HS-27A (cell line): ENCODE data around the gene CDH4.

ENCODE experiments used
- DNase-seq: peaks from one replicate; pipeline ENCODE4 v3.0.0-alpha.2; 2012; ENCODE audit warnings: low read depth, missing footprints

CDH4 gene

DNA sequence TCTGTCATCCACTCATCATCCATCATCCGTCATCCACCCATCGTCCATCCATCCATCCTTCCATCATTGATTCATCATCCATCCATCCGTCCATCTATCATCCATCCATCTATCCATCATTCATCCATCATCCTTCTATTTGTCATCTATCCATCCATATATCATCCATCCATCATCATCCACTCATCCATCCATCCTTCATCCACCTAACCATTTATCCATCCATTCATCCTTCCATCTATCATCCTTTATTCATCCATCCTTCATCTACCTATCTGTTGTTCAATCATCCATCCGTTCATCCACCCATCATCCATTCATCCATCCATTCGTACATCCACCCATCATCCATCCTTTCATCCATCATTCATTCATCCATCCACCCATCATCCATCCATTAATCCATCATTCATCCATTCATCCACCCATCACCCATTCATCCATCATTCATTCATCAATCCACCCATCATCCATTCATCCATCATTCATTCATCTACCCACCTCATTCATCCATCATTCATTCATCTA, 266.4 kb downstream of the CDH4 start:
- no peak for DNase-seq

DNA sequence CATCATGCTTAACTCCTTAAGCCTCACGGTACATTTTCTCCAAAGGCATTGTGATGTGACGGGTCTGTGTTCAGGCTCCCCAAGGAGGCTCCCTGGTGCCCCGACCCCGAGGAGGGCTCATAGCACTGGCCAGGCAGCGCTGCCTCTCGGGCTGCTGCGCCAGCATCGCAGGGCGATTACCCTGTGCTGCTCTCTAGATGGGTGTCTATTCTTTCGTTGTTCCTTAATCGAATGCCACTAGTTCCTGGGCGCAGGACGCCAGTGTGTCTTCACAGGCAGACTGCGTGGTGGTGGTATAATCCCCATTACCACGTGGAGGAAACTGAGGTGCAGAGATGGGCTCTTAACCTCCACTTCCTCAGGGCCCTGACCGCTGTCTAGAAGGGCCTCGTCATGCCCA, 267.4 kb downstream of the CDH4 start:
- DNase-seq: no peak

GRCh38 chr20:61520076-61520892, 268.2 kb downstream of the CDH4 start:
- DNase-seq: no peak

- no peak for DNase-seq
Observed at GRCh38 chr20:61520893-61521460, 268.9 kb downstream of the CDH4 start.

DNA sequence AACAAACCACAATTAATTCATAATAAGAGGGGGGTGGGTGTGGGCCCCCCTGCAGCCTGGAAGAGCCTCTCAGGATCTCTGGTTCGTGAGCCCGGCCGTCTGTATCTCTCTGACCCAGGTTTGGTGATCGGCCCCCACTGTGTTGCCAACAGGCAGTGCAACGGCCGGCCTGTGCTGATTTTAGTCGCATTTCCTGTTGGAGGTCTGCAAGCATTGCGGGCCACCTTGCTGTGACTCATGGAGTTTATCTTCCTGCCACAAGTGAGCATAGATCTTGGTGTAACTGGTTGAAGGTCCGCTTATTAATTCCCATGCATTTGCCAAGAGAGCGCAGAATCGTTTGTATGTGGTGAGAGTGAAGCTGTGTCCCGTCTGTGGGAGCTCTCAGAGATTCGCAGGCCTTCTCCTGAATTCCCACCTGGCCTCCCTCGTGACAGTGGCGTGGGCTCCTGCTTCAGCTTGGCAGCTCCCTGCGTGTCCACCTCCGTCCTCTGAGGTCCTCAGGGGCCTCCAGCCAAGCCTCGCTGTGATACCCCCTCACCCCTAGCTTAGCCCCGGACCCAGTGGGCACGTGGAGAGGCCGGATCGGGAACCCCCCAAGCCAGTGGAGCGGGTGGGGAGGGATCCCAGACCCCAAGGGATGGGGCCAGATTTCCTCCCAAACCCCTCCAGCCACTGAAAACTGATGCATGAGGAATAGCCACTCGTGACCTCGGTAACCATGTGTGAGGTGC, 269.8 kb downstream of the CDH4 start:
- no peak for DNase-seq

DNA sequence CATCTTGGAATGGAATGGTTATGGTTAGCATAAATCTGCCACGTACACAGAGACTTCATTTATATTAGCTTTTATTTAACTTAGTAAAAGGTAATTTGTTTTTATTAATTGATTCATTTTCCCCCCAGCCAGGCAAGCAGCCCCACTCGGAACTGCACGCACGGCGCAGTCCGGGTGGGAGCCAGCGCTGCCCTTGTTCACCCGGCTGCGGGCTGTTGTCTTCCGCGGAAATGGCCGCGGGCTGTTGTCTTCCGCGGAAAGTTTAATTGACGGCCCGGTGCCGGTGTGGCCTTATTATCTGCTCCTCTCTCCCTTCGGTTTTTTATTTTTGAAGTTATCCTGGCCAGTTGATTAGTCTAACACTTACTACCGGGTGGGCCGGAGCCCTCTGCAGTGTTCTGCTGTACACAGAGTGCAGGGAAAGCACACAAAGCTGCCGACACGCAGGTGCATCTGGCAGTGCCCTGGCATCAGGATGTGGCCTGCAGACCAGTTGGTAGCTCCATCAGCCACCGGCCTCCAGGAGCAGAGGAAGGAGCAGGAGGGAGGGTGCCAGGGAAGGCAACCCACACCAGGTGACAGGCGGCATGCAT, 270.5 kb downstream of the CDH4 start:
- no peak for DNase-seq

DNA sequence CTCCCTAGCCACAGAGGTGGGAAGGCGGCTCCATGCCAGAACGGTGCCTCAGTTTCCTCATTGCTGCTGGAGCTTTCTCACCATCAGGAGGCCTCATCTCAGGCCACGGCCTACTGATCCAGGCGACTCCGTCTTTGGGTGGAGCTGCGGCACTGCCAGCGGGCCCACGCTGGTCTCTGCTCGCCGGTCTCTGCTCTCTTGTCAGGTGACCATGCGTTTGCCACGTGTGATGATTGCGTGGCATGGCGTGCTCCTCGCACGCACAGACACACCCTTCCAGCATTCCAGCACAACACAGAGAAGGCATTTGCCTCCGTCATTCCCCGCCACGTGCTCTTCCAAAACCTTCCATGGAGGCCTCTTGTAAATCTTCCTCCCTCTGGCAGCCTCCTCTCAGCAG, 271.1 kb downstream of the CDH4 start:
- DNase-seq: no peak

- DNase-seq: no peak
Observed at GRCh38 chr20:61524951-61525666, 273.0 kb downstream of the CDH4 start.

DNA sequence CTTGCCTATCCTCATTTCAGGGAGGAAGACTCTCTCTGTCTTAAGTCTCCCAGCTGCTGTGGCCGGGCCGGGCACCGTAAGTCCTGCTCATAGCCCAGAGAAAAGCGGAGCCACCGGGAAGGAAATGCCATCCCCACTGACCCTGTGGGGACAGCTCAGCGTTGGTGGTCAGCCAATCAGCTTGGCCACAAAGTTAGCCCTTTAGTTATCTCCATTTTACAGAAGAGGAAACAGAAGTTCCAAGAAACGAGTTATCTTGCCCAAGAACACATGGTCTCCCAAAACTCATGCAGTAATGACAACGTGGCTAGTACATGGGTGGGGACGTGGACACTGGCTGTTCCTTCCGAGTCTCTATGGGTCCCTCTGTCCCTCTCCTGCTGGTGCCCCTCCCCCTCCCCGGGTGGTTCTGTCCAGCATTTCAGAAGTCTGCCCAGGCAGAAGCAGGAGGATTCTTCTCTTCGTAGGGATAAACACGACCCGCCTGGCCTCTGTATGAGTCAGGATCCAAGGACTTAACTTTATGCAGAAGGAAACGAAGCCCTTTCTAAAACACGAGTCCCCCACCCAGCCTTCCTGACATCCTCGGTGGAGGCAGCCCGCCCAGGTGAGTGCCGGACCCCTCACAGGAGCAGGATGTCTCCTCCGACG, 273.8 kb downstream of the CDH4 start:
- DNase-seq: no peak

DNA sequence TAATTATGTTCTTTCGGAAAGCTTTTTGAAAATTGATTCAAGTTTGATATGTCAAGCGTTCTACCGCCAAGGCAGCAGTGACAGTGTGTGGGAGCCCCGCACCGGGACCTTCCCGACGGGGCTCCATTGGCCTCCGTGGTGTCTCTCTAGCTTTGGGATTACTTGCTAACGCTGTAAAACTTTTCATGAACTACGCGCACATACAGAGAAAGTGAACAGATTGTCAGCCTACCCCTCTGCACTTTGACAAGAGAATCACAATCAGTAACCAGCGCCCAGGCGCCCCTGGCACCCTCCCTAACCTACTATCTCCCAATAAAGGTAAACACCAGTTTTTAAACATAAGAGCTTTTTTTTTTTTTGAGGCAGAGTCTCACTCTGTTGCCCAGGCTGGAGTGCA, 274.8 kb downstream of the CDH4 start:
- DNase-seq: no peak

- no peak for DNase-seq
Observed at GRCh38 chr20:61527626-61528025, 275.6 kb downstream of the CDH4 start.

- no peak for DNase-seq
Observed at GRCh38 chr20:61528591-61528990, 276.5 kb downstream of the CDH4 start.

DNA sequence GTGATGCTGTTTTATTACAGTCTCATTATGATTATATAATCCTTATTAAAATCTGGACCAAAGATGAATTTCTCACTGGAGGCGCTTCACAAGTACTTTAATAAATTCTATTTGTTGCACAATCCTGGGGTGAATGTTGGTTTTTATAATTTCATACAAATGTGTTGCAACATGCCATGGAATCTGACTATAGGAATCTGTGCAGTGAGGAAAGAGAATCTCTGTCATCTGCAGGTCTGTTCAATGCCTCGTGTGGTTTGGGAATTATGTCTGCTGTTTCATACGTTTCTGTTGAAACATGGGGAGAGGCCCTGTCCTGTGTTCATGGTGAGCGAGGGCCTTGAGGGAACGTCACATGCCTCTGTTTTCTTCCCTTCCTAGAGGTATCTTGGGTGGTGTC, 277.3 kb downstream of the CDH4 start:
- DNase-seq: no peak

DNA sequence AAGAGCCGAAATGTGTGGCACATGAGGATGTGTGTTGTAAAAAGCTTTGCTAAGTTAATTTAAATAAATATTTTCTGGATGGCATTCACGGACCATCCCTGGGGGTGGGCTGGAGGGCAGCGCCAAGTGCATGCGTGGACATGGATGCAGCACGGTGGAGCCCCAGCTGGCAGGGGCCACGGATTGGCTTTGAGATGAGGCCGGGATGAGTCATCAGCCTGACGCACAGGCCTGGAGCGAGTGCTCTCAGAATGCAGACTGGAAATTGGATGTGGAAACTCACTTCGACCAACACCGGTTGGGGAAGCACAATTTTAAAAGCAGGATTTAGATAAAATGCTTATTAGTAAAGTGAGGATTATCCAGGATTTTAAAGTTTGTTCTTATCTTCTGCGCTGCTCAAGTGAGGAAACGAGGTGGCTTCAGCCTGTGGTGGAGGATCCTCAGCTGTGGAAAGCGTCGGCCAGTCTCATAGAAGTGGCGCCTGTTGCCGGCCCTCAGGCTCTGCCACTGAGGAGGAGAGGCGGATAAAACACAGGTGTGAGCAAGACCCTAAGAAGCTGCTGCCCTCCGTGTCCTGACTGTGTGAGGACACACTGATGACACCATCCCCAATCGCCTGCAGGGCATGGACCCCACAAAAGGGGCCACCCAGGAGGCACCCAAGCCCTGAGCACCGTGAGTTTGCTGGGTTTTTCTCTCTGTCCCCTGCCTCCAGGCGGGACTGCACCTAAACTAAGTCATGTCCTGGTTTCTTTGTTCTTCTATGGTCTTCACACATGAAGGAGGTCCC, 279.7 kb downstream of the CDH4 start:
- DNase-seq: no peak

GRCh38 chr20:61532736-61533135, 280.7 kb downstream of the CDH4 start:
- no peak for DNase-seq

GRCh38 chr20:61533231-61533631, 281.2 kb downstream of the CDH4 start:
- no peak for DNase-seq

- DNase-seq: no peak
Observed at GRCh38 chr20:61534346-61534745, 282.3 kb downstream of the CDH4 start.

DNA sequence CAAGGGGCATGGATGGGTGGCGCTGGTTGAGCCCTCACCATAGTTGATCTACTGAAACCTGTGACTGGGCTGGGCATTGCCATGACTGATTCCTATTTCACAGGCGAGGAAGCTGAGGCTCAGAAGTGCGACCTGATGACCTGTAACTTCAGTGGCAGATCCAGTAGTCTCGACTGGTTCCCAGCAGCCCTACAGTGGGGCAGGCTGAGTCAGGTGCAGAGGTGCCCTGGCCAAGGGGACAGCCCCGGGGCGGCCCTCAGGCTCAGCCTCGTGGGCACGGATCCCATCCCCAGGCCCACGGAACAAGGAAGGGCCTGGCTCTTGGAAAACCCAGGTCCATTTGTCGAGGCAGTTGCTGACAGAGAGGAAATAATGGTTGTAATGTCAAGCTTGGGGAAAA, 283.0 kb downstream of the CDH4 start:
- no peak for DNase-seq

DNA sequence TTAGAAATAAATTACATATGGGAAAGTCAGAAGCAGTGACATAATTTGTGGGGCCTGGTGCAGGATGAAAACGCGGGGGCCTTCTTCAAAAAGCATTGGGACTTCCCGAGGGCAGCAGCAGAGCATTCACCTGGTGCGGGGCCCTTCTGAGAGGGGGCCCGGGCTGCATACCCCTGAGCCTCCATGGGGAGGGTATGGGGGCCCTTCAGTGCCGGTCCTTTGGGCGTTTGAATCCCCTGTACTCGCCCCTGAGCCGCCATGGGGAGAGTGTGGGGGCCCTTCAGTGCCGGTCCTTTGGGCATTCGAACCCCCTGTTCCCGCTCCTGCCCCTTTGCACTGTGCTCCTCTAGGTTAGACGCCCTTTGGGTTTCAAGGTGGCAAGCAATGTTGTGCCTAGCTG, 283.5 kb downstream of the CDH4 start:
- DNase-seq: no peak

- no peak for DNase-seq
Observed at GRCh38 chr20:61535956-61536355, 283.9 kb downstream of the CDH4 start.

DNA sequence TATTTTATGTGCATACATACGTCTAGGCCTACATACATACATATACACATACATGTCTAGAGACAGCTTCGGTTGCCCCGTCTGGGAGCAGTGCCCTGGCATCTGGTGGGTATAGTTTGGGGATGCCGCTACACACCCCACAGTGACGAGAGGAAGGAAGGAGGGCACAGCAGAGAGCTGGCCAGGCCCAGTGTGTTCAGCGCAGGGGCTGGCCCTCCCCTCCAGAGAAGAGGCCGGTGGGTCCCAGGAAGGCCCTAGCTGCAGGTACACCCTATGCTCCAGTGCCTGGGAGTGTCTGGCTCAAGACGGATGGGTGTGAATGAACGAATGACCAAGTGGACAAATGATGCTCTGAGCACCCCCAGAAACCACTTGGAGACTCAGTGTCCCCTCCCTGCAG, 284.6 kb downstream of the CDH4 start:
- no peak for DNase-seq
